ENCODE measurements around the gene NUP85.

The NUP85 gene

DNA sequence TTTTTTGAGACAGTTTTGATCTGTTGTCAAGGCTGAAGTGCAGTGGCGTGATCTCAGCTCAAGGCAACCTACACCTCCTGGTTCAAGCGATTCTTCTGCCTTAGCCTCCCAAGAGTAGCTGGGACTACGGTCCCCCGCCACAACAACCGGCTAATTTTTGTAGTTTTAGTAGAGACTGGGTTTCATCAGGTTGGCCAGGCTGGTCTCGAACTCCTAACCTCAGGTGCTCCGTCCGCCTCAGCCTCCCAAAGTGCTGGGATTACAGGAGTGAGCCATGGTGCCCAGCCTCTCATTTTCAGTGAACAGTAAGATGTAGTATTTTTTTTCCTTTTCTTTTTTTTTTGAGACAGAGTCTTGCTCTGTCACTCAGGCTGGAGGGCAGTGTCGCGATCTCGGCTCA is 30.5 kb upstream of the NUP85 start:
- Histone ChIP-seq H3K9me3 (ENCODE audit: low read depth, low read length) (no peaks in the 10 kb centered on the region), H3K4me3 (no peak overlapping the region), H3K9ac (ENCODE audit: insufficient read length) (no peak overlapping the region), H3K27ac (no peak overlapping the region), H3K36me3 (ENCODE audit: insufficient read depth, low read length) (peaks cover 96% of the 10 kb centered on the region)
- TF ChIP-seq EZH2 (IDR thresholded peaks at IDR 0.05) (no peak), FOXP2 (optimal IDR thresholded peaks at IDR 0.05; ENCODE audit: control extremely low read depth, extremely low read length, insufficient read depth) (no peak), POLR2AphosphoS5 (IDR thresholded peaks at IDR 0.05; ENCODE audit: borderline replicate concordance, low read depth, low read length) (no peak)
- DNase-seq (ENCODE audit: low read depth, low spot score): no peak

DNA sequence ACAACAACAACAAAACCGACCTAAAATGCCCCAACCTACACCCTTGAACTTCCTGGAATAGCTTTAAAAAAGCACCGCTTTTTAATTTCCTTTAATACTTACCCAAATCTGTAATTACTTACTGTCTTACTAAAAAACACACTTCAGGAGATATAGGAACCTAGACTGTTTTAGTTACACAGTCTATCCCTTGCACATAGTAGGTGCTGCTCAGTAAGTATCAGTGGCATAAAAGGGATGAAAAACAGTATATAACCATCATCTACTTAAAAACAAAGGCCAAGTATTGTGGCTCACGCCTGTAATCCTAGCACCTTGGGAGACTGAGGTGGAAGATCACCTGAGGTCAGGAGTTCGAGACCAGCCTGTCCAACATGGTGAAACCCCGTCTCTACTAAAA is 28.9 kb upstream of the NUP85 start:
- Histone ChIP-seq H3K4me3 (no peak overlapping the region), H3K36me3 (ENCODE audit: insufficient read depth, low read length) (peaks cover 91% of the 10 kb centered on the region), H3K9ac (ENCODE audit: insufficient read length) (no peak overlapping the region), H3K27ac (no peak overlapping the region), H3K9me3 (ENCODE audit: low read depth, low read length) (no peaks in the 10 kb centered on the region)
- no peak for DNase-seq (ENCODE audit: low read depth, low spot score)
- no peak for TF ChIP-seq EZH2 (IDR thresholded peaks at IDR 0.05)
- no peak for TF ChIP-seq POLR2AphosphoS5 (IDR thresholded peaks at IDR 0.05; ENCODE audit: borderline replicate concordance, low read depth, low read length)
- no peak for TF ChIP-seq FOXP2 (optimal IDR thresholded peaks at IDR 0.05; ENCODE audit: control extremely low read depth, extremely low read length, insufficient read depth)

DNA sequence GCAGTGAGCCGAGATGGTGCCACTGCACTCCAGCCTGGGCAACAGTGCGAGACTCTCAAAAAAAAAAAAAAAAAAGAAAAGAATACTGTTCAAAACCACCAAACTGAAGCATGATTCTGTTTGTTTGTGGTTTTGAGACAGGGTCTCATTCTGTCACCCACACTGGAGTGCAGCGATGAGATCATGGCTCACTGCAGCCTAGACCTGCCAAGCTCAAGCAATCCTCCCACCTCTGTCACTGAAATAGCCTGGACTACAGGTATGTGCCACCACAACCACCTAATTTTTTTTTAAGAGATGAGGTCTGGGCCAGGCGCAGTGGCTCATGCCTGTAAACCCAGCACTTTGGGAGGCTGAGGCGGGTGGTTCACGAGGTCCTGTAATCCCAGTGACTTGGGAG is 27.0 kb upstream of the NUP85 start:
- no peak overlapping the region for H3K4me3 ChIP-seq
- H3K36me3 ChIP-seq (ENCODE audit: insufficient read depth, low read length): peaks cover 73% of the 10 kb centered on the region
- H3K9ac ChIP-seq (ENCODE audit: insufficient read length): no peak overlapping the region
- H3K27ac ChIP-seq: no peak overlapping the region
- TF ChIP-seq POLR2AphosphoS5 (IDR thresholded peaks at IDR 0.05; ENCODE audit: borderline replicate concordance, low read depth, low read length): no peak
- no peak for TF ChIP-seq EZH2 (IDR thresholded peaks at IDR 0.05)
- TF ChIP-seq FOXP2 (optimal IDR thresholded peaks at IDR 0.05; ENCODE audit: control extremely low read depth, extremely low read length, insufficient read depth): no peak
- no peaks in the 10 kb centered on the region for H3K9me3 ChIP-seq (ENCODE audit: low read depth, low read length)
- DNase-seq (ENCODE audit: low read depth, low spot score): no peak

DNA sequence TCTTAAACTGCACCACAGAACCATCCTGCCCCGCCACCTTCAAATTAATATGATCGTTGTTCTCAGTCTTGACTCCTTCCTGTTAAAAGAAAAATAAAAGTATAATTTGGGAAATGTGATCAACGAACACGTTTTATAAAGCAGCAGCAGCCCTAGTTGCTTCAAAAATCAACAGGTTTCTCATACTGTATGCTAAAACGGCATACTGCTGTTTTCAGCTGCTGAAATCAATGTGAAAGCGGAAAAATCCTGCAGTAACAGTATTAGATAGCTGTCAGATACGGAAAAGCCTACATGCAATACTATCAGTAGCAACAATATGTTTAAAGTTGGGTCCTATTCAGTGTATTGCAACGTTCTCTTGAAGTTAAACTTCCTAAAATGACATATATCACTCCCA is 24.4 kb upstream of the NUP85 start:
- TF ChIP-seq EZH2 (IDR thresholded peaks at IDR 0.05) (no peak), FOXP2 (optimal IDR thresholded peaks at IDR 0.05; ENCODE audit: control extremely low read depth, extremely low read length, insufficient read depth) (no peak), POLR2AphosphoS5 (IDR thresholded peaks at IDR 0.05; ENCODE audit: borderline replicate concordance, low read depth, low read length) (no peak)
- H3K36me3 ChIP-seq (ENCODE audit: insufficient read depth, low read length): peaks cover 46% of the 10 kb centered on the region
- DNase-seq (ENCODE audit: low read depth, low spot score): no peak
- no peaks in the 10 kb centered on the region for H3K9me3 ChIP-seq (ENCODE audit: low read depth, low read length)
- H3K4me3 ChIP-seq: peak overlapping the region; percentile 93
- peak overlapping the region; percentile 98 for H3K9ac ChIP-seq (ENCODE audit: insufficient read length)
- no peak overlapping the region for H3K27ac ChIP-seq

DNA sequence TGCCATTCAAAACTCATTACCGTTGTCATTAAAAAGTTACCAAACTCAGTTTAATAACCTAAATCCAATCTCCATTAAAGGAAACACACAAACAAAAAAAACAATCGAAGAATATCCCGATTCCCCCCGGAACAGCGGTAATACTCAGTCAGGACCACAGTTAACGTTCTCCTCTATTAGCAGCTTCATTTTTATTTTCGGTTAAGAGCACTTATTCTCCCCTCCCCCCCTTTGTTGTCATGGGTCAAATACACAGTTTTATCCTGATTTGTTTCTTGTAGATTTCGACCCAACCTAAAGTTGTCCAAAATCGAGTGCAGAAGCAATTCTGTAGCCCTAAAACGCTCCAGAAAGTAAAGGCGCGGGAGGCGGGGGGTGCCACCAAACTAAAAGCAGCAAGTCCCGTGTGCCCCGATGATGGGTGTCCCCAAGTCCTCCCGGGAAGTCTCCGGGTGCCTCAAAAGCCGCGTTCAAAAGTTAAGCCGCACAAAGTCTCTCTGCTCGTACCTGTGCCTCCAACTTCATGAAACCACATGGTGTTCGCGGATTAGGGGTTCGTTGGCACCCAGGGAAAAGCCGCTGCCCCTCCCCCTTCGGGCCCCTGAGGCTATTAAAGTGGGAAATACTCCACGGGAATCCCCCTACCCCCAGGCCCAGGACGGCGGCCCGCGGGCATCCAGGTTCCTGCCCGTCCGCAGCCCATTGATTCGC is 23.7 kb upstream of the NUP85 start:
- Histone ChIP-seq H3K36me3 (ENCODE audit: insufficient read depth, low read length) (peaks cover 40% of the 10 kb centered on the region), H3K9me3 (ENCODE audit: low read depth, low read length) (no peaks in the 10 kb centered on the region), H3K27ac (peak overlapping the region; percentile 100), H3K4me3 (peak overlapping the region; percentile 93), H3K9ac (ENCODE audit: insufficient read length) (peak overlapping the region; percentile 98)
- TF ChIP-seq FOXP2 (optimal IDR thresholded peaks at IDR 0.05; ENCODE audit: control extremely low read depth, extremely low read length, insufficient read depth) (no peak), EZH2 (IDR thresholded peaks at IDR 0.05) (no peak), POLR2AphosphoS5 (IDR thresholded peaks at IDR 0.05; ENCODE audit: borderline replicate concordance, low read depth, low read length) (no peak)
- DNase-seq (ENCODE audit: low read depth, low spot score): no peak

DNA sequence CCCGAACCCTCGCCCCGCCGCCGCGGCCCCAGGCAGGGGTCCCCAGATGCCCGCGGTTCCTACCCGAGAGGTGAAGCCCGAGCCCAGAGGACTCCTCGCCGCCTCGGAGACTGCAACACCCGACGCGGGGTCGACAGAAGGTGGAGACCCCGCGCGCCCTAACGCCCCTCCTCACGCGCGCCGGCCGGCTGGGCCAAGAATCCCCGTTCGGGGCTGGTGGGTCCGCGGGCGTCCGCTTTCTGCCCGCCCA is 23.2 kb upstream of the NUP85 start:
- H3K9me3 ChIP-seq (ENCODE audit: low read depth, low read length): no peaks in the 10 kb centered on the region
- H3K9ac ChIP-seq (ENCODE audit: insufficient read length): peak overlapping the region; percentile 98
- TF ChIP-seq EZH2 (IDR thresholded peaks at IDR 0.05) (no peak), POLR2AphosphoS5 (IDR thresholded peaks at IDR 0.05; ENCODE audit: borderline replicate concordance, low read depth, low read length) (no peak), FOXP2 (optimal IDR thresholded peaks at IDR 0.05; ENCODE audit: control extremely low read depth, extremely low read length, insufficient read depth) (no peak)
- no peak for DNase-seq (ENCODE audit: low read depth, low spot score)
- peak overlapping the region; percentile 100 for H3K27ac ChIP-seq
- peaks cover 37% of the 10 kb centered on the region for H3K36me3 ChIP-seq (ENCODE audit: insufficient read depth, low read length)
- peak overlapping the region; percentile 93 for H3K4me3 ChIP-seq

DNA sequence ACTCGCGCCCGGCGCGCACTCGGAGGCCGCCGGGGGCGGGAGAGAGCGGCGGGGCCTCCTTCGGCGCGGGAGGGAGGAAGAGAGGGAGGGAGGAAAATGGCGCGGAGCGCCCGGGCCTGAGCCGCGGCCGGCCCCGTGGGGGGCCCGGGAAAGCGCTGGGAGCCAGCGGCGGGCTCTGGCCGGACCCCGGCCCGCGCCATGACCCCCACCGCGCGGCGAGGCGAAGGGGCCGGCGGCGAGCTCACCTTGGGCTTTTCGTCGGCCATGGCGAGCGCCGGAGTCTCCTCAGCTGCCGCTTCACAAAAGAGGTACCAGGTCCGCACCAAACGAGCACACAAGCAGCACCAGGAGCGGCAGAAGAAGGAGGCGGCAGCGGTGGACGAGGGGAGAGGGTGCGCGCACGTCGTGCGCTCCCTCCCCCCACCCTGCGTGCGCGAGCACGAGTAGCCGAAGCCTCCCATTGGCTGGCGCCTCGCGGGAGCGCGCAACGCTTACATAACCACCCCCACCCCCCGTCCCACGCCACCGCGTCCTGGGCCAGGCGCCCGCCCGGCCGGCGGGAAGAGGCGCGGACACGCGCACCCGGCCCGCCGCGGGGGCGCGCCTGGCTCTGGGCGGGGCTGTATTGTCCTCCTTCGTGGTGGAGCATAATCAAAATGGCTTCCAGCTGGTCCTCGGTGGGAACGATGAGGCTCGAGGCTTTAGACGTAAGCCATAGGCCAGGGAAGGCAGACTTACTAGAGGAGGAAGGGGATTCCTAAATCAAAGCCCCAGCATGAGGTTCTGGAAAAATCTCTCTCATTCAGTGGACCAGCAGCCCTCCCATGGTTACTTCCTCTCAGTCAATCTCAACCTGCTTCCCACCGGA is 22.7 kb upstream of the NUP85 start, which contains the start of gene SUMO2:
SUMO2 (minus strand) TSS at position 391 of the 868 bp plus-strand sequence; CDS start at position 266, 125 bp downstream.
- peak; percentile 45 for DNase-seq (ENCODE audit: low read depth, low spot score)
- Histone ChIP-seq H3K9me3 (ENCODE audit: low read depth, low read length) (no peaks in the 10 kb centered on the region), H3K27ac (peak within 1 kb of the TSS; percentile 100), H3K36me3 (ENCODE audit: insufficient read depth, low read length) (peaks cover 31% of the 10 kb centered on the region), H3K9ac (ENCODE audit: insufficient read length) (peak within 1 kb of the TSS; percentile 98), H3K4me3 (peak within 1 kb of the TSS; percentile 93)
- TF ChIP-seq FOXP2 (optimal IDR thresholded peaks at IDR 0.05; ENCODE audit: control extremely low read depth, extremely low read length, insufficient read depth) (peak; percentile 43), EZH2 (IDR thresholded peaks at IDR 0.05) (no peak), POLR2AphosphoS5 (IDR thresholded peaks at IDR 0.05; ENCODE audit: borderline replicate concordance, low read depth, low read length) (peak; percentile 88)
